Measurements from ENCODE around the gene DPYD. TPM values are rescaled to one million over a fixed set of nuclear protein-coding genes. Genes with fewer than 3 reads are reported as not detected.

DPYD gene
- total RNA-seq, 2 experiments from 2014 or later: 9.8 to 11.1 TPM

DNA sequence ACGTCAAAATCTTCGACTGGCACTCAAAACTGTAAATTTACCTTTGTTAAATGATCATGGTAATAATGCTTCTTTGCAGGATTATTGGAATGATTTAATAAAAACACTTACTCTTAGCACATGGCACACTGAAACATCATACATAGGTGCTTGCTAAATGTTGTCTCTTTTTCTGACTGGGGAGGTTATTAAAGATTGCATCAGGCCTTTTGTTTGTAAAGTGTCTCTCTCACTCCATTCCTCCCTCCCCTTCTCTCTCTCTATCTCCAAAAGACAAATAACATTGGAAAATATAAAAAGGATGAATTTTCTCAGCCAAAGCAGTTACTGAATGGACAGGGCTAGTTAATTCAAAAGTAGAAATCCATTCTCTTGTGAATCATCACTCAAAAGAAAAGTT lies 404.2 kb downstream of the DPYD start:
- Mint-ChIP-seq H3K27ac (no peak overlapping the region), H3K9me3 (peaks cover 8% of the 10 kb centered on the region), H3K27me3 (ENCODE audit: low read depth) (no peaks in the 10 kb centered on the region), H3K4me3 (no peak overlapping the region), H3K4me1 (ENCODE audit: low read depth) (no peaks in the 10 kb centered on the region), H3K36me3 (ENCODE audit: low read depth) (peaks cover 16% of the 10 kb centered on the region)
- CTCF ChIA-PET: no interaction called here
- intact Hi-C loops (cut with micrococcal nuclease): no loop called here
- DNase-seq: no peak

DNA sequence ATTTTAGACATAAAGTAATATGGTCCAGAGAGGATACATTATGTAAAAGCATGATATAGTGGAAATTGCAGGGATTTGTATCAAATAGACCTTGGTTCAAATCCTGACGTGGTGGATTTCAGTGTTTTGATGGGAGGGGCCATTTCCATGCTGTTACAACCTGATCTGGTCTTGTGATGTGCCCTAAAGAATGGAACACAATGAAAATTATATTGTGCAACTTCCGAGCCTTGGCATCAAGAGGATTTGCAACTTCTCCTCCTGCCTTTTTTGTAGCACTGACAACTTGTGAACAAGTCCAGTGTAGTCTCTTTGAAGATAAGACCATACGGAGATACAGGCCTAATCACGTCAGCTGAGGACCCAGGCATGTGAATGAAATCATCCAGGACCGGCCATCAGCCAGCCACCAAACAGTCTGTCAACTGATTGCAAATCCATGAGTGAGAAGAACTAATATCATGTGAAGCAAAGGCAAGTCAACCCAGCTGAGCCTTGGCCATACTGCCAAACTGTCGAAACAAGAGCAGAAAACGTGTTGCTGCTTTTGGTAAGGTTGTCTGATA lies 412.1 kb downstream of the DPYD start:
- H3K27me3 Mint-ChIP-seq (ENCODE audit: low read depth): no peaks in the 10 kb centered on the region
- H3K36me3 Mint-ChIP-seq (ENCODE audit: low read depth): peaks cover 16% of the 10 kb centered on the region
- no peak overlapping the region for H3K27ac Mint-ChIP-seq
- H3K4me1 Mint-ChIP-seq (ENCODE audit: low read depth): peaks cover 4% of the 10 kb centered on the region
- DNase-seq: no peak
- H3K9me3 Mint-ChIP-seq: no peaks in the 10 kb centered on the region
- intact Hi-C loops (cut with micrococcal nuclease): no loop called here
- H3K4me3 Mint-ChIP-seq: no peak overlapping the region
- CTCF ChIA-PET: no interaction called here

DNA sequence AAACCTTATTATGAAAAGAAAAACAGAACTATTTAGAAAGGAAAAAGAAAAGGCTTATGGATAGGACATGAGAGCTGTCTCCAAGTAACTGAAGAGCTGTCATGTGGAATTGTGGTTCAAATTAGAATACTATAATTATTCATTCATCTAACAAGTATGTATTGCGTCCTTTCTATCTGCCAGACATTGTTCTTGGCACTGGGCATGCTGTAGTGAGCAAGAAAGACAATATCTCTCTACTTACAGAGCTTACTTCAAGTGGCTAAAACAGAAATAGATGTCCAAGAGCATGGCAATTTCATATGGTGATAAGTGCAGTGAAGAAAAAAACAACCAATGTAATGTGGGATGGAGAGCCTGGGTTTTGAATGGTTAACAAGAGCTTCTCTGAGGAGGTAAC lies 413.0 kb downstream of the DPYD start:
- no peak for DNase-seq
- H3K27me3 Mint-ChIP-seq (ENCODE audit: low read depth): no peaks in the 10 kb centered on the region
- CTCF ChIA-PET: no interaction called here
- intact Hi-C loops (cut with micrococcal nuclease): no loop called here
- no peak overlapping the region for H3K27ac Mint-ChIP-seq
- no peaks in the 10 kb centered on the region for H3K9me3 Mint-ChIP-seq
- H3K4me1 Mint-ChIP-seq (ENCODE audit: low read depth): peaks cover 4% of the 10 kb centered on the region
- H3K36me3 Mint-ChIP-seq (ENCODE audit: low read depth): peaks cover 16% of the 10 kb centered on the region
- no peak overlapping the region for H3K4me3 Mint-ChIP-seq

DNA sequence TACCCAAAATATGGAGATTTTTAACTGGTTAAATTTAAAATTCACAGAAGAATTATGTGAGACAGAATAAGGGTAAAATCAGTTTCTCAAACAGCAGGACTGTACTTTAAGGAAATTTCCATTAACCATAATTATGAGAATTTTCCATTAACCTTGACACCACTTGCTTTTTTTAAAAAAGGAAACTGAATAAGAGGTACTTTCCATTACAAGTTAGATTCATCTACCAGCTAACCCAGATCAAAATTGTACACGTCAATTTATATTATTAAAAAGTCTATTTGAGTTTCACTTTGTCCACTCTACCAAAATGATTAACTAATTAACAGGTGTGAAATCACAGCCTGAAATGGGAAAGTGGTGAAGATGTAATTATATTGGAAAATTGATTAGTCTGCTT lies 414.5 kb downstream of the DPYD start:
- H3K9me3 Mint-ChIP-seq: no peaks in the 10 kb centered on the region
- H3K27me3 Mint-ChIP-seq (ENCODE audit: low read depth): no peaks in the 10 kb centered on the region
- intact Hi-C loops (cut with micrococcal nuclease): no loop called here
- H3K27ac Mint-ChIP-seq: no peak overlapping the region
- CTCF ChIA-PET: no interaction called here
- H3K36me3 Mint-ChIP-seq (ENCODE audit: low read depth): peaks cover 16% of the 10 kb centered on the region
- peaks cover 4% of the 10 kb centered on the region for H3K4me1 Mint-ChIP-seq (ENCODE audit: low read depth)
- DNase-seq: no peak
- H3K4me3 Mint-ChIP-seq: no peak overlapping the region

DNA sequence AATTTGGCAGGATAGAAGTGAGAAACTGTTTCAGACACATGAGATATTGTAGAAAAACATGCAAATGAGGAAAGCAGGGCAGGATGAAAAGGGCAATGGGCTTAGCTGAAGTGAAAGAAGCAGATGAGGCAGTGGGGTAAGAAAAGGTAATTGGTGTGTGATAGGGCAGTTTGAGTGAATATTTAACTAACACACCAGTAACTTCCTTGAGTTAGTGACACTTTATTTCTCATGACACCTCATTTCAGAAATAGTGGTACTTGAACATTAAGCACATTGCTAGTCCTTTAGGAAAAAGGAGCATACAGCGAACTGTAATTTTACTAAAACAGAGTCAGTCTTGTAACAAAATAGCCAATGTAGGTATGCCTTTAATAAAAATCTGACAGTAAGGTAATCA lies 415.0 kb downstream of the DPYD start:
- intact Hi-C loops (cut with micrococcal nuclease): no loop called here
- no peak for DNase-seq
- Mint-ChIP-seq H3K4me1 (ENCODE audit: low read depth) (peaks cover 4% of the 10 kb centered on the region), H3K9me3 (no peaks in the 10 kb centered on the region), H3K27me3 (ENCODE audit: low read depth) (no peaks in the 10 kb centered on the region), H3K27ac (no peak overlapping the region), H3K36me3 (ENCODE audit: low read depth) (peaks cover 18% of the 10 kb centered on the region), H3K4me3 (no peak overlapping the region)
- CTCF ChIA-PET: no interaction called here

DNA sequence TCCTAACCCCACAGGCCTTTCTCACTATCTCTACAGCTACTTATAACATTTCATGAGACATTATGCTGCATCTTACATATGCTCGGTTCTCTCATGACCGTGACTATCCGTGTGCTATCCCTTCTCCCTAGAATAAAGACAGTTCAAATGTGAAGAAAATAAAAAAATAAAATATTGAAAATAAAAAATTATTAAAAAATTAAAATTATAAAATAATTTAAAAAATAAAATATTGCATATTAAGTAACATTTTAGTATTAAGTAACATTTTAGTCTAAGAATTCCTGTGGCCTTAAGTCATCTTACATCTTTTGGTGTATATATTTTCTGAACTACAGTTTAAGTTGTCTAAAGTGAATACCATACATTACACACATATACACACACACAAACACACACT lies 415.5 kb downstream of the DPYD start:
- CTCF ChIA-PET: interaction anchor here (0.6 kb wide), 1 partner anchor 18 kb away, joined by 3 read pairs; no protein-coding TSS in a partner anchor
- intact Hi-C loops (cut with micrococcal nuclease): no loop called here
- no peak for DNase-seq
- Mint-ChIP-seq H3K36me3 (ENCODE audit: low read depth) (peaks cover 18% of the 10 kb centered on the region), H3K4me1 (ENCODE audit: low read depth) (peaks cover 4% of the 10 kb centered on the region), H3K9me3 (no peaks in the 10 kb centered on the region), H3K4me3 (no peak overlapping the region), H3K27me3 (ENCODE audit: low read depth) (no peaks in the 10 kb centered on the region), H3K27ac (no peak overlapping the region)

DNA sequence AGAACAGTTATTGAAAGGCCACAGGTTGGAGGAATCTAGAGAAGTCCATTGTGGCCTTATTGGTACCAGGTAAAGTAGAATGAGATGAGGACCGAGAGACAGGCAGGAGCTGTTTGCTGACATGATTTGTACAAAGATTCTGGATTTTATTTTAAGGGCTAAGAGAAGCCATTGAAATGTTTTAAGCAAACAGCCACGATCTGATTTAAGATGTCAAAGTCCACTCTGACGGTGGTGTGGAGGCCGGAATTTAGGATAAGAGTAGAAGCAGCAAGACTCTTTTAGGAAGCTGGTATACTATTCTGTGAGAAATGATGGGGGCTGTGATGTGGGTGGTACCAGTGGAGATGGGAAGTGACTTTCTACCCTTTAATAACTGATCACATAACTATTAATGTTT lies 418.5 kb downstream of the DPYD start:
- Mint-ChIP-seq H3K9me3 (no peaks in the 10 kb centered on the region), H3K4me1 (ENCODE audit: low read depth) (peaks cover 4% of the 10 kb centered on the region), H3K4me3 (no peak overlapping the region), H3K27ac (no peak overlapping the region), H3K36me3 (ENCODE audit: low read depth) (peaks cover 1% of the 10 kb centered on the region), H3K27me3 (ENCODE audit: low read depth) (no peaks in the 10 kb centered on the region)
- intact Hi-C loops (cut with micrococcal nuclease): no loop called here
- CTCF ChIA-PET: no interaction called here
- DNase-seq: no peak

DNA sequence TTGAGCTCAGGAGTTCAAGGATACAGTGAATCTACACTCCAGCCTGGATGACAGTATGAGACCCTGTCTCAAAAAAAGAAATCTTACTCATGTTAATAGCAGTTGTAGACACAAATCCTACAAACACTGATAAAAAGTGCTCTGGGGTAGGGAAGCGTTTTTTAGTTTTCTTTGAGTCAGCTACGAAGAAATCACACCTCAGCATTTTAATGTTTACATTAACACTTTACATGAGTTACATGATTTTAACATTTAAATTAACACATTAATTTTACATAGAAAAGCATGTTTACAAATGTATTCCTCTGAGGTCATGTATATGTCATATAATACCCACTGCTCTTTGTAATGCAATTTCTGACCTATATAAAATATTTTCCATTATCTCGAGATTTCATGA lies 419.2 kb downstream of the DPYD start:
- intact Hi-C loops (cut with micrococcal nuclease): no loop called here
- Mint-ChIP-seq H3K4me3 (no peak overlapping the region), H3K27me3 (ENCODE audit: low read depth) (no peaks in the 10 kb centered on the region), H3K27ac (no peak overlapping the region), H3K9me3 (no peaks in the 10 kb centered on the region), H3K36me3 (ENCODE audit: low read depth) (peaks cover 1% of the 10 kb centered on the region), H3K4me1 (ENCODE audit: low read depth) (peaks cover 4% of the 10 kb centered on the region)
- no peak for DNase-seq
- CTCF ChIA-PET: no interaction called here

DNA sequence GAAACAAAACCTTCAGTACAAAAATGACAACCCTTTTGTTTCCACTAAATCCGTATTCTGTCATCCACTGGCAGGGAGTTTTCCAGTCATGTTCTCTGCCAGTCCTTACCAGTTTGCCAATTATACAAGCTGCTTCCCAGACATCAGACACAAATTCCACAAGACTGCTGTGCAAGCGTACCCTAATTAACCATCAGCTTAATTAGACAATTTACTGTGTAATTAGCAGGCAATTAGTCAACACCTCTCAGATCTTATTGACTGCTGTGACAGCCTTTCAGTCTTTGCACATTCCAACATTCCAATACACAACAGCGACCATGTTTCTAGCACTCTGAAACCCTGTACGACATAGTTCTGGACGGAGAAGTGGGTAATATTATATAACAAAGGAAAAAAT lies 420.1 kb downstream of the DPYD start:
- Mint-ChIP-seq H3K9me3 (no peaks in the 10 kb centered on the region), H3K27ac (no peak overlapping the region), H3K4me1 (ENCODE audit: low read depth) (peaks cover 2% of the 10 kb centered on the region), H3K36me3 (ENCODE audit: low read depth) (peaks cover 1% of the 10 kb centered on the region), H3K4me3 (no peak overlapping the region), H3K27me3 (ENCODE audit: low read depth) (no peaks in the 10 kb centered on the region)
- no peak for DNase-seq
- intact Hi-C loops (cut with micrococcal nuclease): no loop called here
- CTCF ChIA-PET: no interaction called here

DNA sequence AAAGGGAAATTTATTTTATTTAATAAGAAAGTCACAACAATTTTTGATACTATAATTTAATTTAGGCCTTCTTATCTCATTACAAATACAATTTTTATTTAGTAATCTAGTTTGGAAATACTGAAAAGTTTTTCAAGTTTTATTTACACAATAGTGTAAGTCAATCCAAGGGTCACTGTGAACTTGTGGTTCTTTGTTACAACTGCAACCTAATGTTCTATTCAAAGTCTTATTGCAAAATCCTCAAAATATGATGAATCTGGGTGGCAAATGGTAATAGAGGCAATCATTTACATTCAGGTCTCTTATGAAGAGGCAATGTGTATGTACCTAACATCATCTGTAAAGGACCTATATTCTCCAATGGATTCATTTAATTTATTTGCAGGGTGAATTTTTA lies 421.2 kb downstream of the DPYD start:
- CTCF ChIA-PET: no interaction called here
- H3K27ac Mint-ChIP-seq: no peak overlapping the region
- H3K36me3 Mint-ChIP-seq (ENCODE audit: low read depth): peaks cover 1% of the 10 kb centered on the region
- no peak for DNase-seq
- no peak overlapping the region for H3K4me3 Mint-ChIP-seq
- intact Hi-C loops (cut with micrococcal nuclease): no loop called here
- no peaks in the 10 kb centered on the region for H3K9me3 Mint-ChIP-seq
- no peaks in the 10 kb centered on the region for H3K4me1 Mint-ChIP-seq (ENCODE audit: low read depth)
- no peaks in the 10 kb centered on the region for H3K27me3 Mint-ChIP-seq (ENCODE audit: low read depth)

DNA sequence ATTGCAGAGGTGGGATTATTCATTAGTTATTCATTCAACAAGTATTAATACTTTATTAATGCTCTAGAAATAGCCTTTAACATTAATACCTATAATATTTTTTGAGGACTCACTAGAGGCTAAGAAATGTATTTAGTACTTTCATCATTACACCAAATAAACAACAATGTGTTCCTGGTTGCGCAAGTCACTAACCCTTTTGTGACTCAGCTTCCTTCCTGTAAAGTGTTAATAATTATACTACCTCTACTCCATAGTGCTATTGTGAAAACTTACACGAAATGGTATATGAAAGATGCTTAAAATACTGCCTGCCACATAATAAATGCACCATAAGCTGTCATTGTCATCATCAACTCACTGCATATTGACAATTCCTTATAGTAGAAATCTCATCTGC lies 431.0 kb downstream of the DPYD start:
- CTCF ChIA-PET: no interaction called here
- Mint-ChIP-seq H3K9me3 (no peaks in the 10 kb centered on the region), H3K27me3 (ENCODE audit: low read depth) (no peaks in the 10 kb centered on the region), H3K4me1 (ENCODE audit: low read depth) (no peaks in the 10 kb centered on the region), H3K36me3 (ENCODE audit: low read depth) (peaks cover 2% of the 10 kb centered on the region), H3K4me3 (no peak overlapping the region), H3K27ac (no peak overlapping the region)
- no peak for DNase-seq
- intact Hi-C loops (cut with micrococcal nuclease): no loop called here

DNA sequence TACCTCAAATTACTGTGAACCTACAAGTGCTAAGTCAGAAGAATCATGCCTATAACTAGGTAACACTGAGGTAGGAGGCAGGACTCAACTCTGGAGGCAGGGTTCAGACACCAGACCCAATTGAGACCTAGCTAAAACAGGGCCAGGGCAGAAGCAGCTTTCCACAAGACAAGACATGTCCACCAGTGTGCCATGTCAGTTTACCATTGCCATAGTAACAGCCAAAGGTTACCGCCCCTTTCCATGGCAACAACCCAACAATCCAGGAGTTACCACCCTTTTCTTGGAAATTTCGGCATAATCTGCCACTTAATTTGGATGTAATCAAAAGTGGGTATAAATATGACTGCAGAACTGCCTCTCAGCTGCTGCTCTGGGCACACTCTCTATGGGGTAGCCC lies 432.3 kb downstream of the DPYD start:
- CTCF ChIA-PET: no interaction called here
- no peak overlapping the region for H3K4me3 Mint-ChIP-seq
- intact Hi-C loops (cut with micrococcal nuclease): no loop called here
- H3K4me1 Mint-ChIP-seq (ENCODE audit: low read depth): no peaks in the 10 kb centered on the region
- no peak for DNase-seq
- H3K27me3 Mint-ChIP-seq (ENCODE audit: low read depth): no peaks in the 10 kb centered on the region
- no peak overlapping the region for H3K27ac Mint-ChIP-seq
- peaks cover 7% of the 10 kb centered on the region for H3K36me3 Mint-ChIP-seq (ENCODE audit: low read depth)
- no peaks in the 10 kb centered on the region for H3K9me3 Mint-ChIP-seq

DNA sequence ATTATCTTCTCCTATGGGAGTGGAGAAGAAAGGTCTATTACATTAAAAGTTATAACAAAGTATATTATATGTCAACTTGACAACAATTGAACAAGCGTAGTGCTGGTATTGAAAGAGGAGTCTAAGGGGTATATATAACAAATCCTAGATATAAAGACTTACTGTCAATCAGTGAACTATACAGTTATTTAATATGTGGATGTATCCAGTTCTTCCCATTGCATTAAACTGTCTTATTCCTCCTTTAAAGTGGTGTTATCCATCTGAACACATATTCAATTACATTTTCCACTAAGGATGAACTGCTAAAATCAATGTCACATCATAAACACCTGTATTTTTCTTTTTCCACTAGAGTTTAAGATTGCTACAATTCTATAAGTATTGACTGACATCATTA lies 438.8 kb downstream of the DPYD start:
- intact Hi-C loops (cut with micrococcal nuclease): no loop called here
- Mint-ChIP-seq H3K4me1 (ENCODE audit: low read depth) (no peaks in the 10 kb centered on the region), H3K4me3 (no peak overlapping the region), H3K27me3 (ENCODE audit: low read depth) (no peaks in the 10 kb centered on the region), H3K9me3 (no peaks in the 10 kb centered on the region), H3K27ac (no peak overlapping the region), H3K36me3 (ENCODE audit: low read depth) (peaks cover 20% of the 10 kb centered on the region)
- no peak for DNase-seq
- CTCF ChIA-PET: no interaction called here

DNA sequence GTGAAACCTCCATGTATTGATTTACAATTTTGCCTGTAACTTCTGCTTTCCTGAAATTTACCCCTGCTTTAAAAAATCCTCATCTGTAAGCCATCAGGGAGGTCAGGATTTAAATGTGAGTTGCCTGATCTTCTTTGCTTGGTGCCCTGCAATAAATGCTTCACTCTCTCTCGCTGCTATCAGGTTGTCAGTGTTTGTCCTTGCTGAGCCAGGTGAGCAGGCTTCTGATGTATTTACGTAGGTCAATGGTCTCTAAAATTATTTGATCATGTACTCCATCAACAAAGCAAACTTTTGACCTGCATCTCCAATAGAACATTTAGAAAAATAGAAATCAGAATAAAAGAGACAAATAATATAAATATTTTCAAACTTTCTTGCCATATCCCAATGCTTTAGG lies 453.4 kb downstream of the DPYD start:
- H3K4me1 Mint-ChIP-seq (ENCODE audit: low read depth): no peaks in the 10 kb centered on the region
- peaks cover 6% of the 10 kb centered on the region for H3K9me3 Mint-ChIP-seq
- CTCF ChIA-PET: no interaction called here
- H3K27ac Mint-ChIP-seq: no peak overlapping the region
- intact Hi-C loops (cut with micrococcal nuclease): no loop called here
- H3K4me3 Mint-ChIP-seq: no peak overlapping the region
- H3K27me3 Mint-ChIP-seq (ENCODE audit: low read depth): no peaks in the 10 kb centered on the region
- no peak for DNase-seq
- H3K36me3 Mint-ChIP-seq (ENCODE audit: low read depth): peaks cover 46% of the 10 kb centered on the region

Measured in activated naive CD4-positive, alpha-beta T cell treated with anti-CD3 and anti-CD28 coated beads for 36 hours (primary cell).